OCI-LY7 (cell line): ENCODE results near the gene INPP4A. TPM values are rescaled to one million over a fixed set of nuclear protein-coding genes. Genes with fewer than 3 reads are reported as not detected.

Experiments used
- BruUV-seq: library from RNA; stranded (reverse); fragments of 400-500 nt; replicated peaks from 2 replicates; lab custom pipeline; 2021; lab: Mats Ljungman, UMichigan
- CTCF ChIA-PET: fragments of 300-600 bp; sonication (Branson Sonifier 250); formaldehyde crosslinking; loops from one replicate; lab custom pipeline; 2022; ENCODE audit warnings: antibody characterized with exemption; ENCODE audit not compliant: unreplicated experiment; lab: Charles Lee
- POLR2A ChIA-PET: fragments of 300-600 bp; sonication (Branson Sonifier 250); formaldehyde crosslinking; loops from one replicate; lab custom pipeline; 2022; ENCODE audit warnings: antibody characterized with exemption; lab: Charles Lee
- DNase-seq: peaks from one replicate; pipeline ENCODE4 v3.0.0-alpha.2; 2015; ENCODE audit warnings: low spot score
- H2AFZ ChIP-seq: fragments of 200-600 bp; sonication (generic), shearing (Covaris generic); 2 replicates; pipeline ENCODE4 v1.6.1; 2014; ENCODE audit warnings: mild to moderate bottlenecking, antibody characterized with exemption, low read length, moderate library complexity
- H3K27ac ChIP-seq: fragments of 200-600 bp; sonication (generic); 2 replicates; pipeline ENCODE4 v1.5.1; 2014; ENCODE audit warnings: mixed run types, low read depth, mild to moderate bottlenecking, moderate library complexity, low read length, inconsistent platforms; ENCODE audit not compliant: poor library complexity, severe bottlenecking
- H3K36me3 ChIP-seq: fragments of 200-600 bp; sonication (generic); 2 replicates; pipeline ENCODE4 v1.6.1; 2014; ENCODE audit warnings: mild to moderate bottlenecking, antibody characterized with exemption, low read length, moderate library complexity, mixed read lengths; ENCODE audit not compliant: insufficient read depth
- H3K4me1 ChIP-seq: fragments of 200-600 bp; sonication (generic); 2 replicates; pipeline ENCODE4 v1.5.1; 2014; ENCODE audit warnings: mild to moderate bottlenecking, low read length; ENCODE audit not compliant: insufficient read depth, poor library complexity, severe bottlenecking
- H3K4me2 ChIP-seq: fragments of 200-600 bp; sonication (generic); 2 replicates; pipeline ENCODE4 v1.6.1; 2014; ENCODE audit warnings: mild to moderate bottlenecking, low read length
- H3K4me3 ChIP-seq: fragments of 200-600 bp; sonication (generic); 2 replicates; pipeline ENCODE4 v1.5.1; 2014; ENCODE audit warnings: mild to moderate bottlenecking, low read depth, low read length; ENCODE audit not compliant: poor library complexity, severe bottlenecking
- H3K79me2 ChIP-seq: fragments of 200-600 bp; sonication (generic); 2 replicates; pipeline ENCODE4 v1.6.1; 2016; ENCODE audit warnings: low read depth, mild to moderate bottlenecking, low read length, moderate library complexity, mixed read lengths; ENCODE audit not compliant: insufficient read depth
- H3K9me2 ChIP-seq: fragments of 200-600 bp; sonication (generic); 2 replicates; pipeline ENCODE4 v1.6.1; 2016; ENCODE audit warnings: mild to moderate bottlenecking, low read length, mixed read lengths; ENCODE audit not compliant: insufficient read depth
- H3K9me3 ChIP-seq: fragments of 200-600 bp; sonication (generic); 2 replicates; pipeline ENCODE4 v1.6.1; 2014; ENCODE audit warnings: mild to moderate bottlenecking, mixed run types, low read length, mixed read lengths
- H4K20me1 ChIP-seq: fragments of 200-600 bp; sonication (generic); 2 replicates; pipeline ENCODE4 v1.6.1; 2014; ENCODE audit warnings: mild to moderate bottlenecking, antibody characterized with exemption, low read length, moderate library complexity, mixed read lengths; ENCODE audit not compliant: insufficient read depth
- EZH2phosphoT487 ChIP-seq: fragments of 200-600 bp; sonication (generic); IDR thresholded peaks from 2 replicates; pipeline ENCODE4 v1.6.1; 2018; ENCODE audit warnings: low read depth, borderline replicate concordance, mild to moderate bottlenecking, mixed run types, antibody characterized with exemption, low read length, moderate library complexity, mixed read lengths
- intact Hi-C: fragments of 100-400 bp; cut with micrococcal nuclease; formaldehyde crosslinking; loops from one replicate; pipeline ENCODE4 v1.10.0; 2022; ENCODE audit not compliant: unreplicated experiment
- total RNA-seq, 2 experiments: library from RNA; depleted of rRNA in 1 of 2; stranded (reverse); fragments of >200 nt in 1 of 2; shearing (Covaris generic) in 1 of 2; gene quantifications; 2 replicates each; pipeline ENCODE4 v1.2.3, GENCODE V29; 2014 to 2022
- TF ChIP-seq, protein P1 (sequence below): fragments of 200-600 bp; sonication (generic); conservative IDR thresholded peaks from 2 replicates; pipeline ENCODE4 v1.5.1; 2014; ENCODE audit warnings: mild to moderate bottlenecking, antibody characterized with exemption, low read length, moderate library complexity, mixed read lengths

INPP4A gene
- total RNA-seq, 2 experiments from 2014 or later, result 28.5 to 28.6 TPM

DNA sequence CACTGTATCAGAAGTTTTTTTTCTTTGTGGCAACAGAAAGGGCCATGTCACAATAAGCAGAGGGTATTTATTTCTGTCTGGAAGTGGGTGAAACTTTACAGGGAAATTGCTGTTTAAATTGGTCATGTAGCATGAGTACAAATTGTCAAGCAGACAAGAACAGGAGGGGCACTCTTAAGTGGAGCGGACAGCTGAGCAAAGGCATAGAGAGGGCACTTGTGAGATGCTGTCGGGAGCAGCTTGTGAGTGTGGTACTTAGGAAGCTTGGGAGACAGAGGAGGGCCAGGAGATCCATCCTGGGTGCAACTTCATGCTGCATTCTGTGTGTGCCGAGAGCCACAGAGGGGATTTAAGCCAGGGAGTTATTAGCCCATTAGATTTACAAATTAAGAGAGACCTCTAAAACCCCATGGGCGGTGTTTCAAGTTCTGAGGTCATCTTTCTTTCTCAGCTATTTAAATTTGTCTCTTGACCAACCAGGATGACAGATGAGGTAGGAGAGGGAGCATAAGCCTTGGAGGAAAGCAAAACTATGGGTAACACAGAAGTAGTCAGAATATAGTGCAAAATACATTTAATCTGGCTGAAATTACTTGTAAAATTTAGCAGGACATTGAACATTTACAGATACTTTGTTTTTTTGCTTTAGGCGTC lies 30.4 kb downstream of the INPP4A start:
- Histone ChIP-seq H3K4me1 (peaks cover 9% of the 10 kb centered on the region), H3K36me3 (no peaks in the 10 kb centered on the region), H2AFZ (no peak overlapping the region), H3K4me2 (no peak overlapping the region), H3K4me3 (no peak overlapping the region), H3K27ac (no peak overlapping the region), H3K79me2 (no peaks in the 10 kb centered on the region), H3K9me2 (no peaks in the 10 kb centered on the region), H4K20me1 (no peaks in the 10 kb centered on the region; the same call in 1 of the 2 replicates), H3K9me3 (no peaks in the 10 kb centered on the region)
- TF ChIP-seq, protein P1, sequence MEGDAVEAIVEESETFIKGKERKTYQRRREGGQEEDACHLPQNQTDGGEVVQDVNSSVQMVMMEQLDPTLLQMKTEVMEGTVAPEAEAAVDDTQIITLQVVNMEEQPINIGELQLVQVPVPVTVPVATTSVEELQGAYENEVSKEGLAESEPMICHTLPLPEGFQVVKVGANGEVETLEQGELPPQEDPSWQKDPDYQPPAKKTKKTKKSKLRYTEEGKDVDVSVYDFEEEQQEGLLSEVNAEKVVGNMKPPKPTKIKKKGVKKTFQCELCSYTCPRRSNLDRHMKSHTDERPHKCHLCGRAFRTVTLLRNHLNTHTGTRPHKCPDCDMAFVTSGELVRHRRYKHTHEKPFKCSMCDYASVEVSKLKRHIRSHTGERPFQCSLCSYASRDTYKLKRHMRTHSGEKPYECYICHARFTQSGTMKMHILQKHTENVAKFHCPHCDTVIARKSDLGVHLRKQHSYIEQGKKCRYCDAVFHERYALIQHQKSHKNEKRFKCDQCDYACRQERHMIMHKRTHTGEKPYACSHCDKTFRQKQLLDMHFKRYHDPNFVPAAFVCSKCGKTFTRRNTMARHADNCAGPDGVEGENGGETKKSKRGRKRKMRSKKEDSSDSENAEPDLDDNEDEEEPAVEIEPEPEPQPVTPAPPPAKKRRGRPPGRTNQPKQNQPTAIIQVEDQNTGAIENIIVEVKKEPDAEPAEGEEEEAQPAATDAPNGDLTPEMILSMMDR, result no peak
- TF ChIP-seq EZH2phosphoT487, result no peak
- no TSS peak for BruUV-seq
- POLR2A ChIA-PET, result interaction anchor here (1.1 to 1.3 kb wide), 2 partner anchors 11 to 13 kb away, joined by 3 read pairs; no protein-coding TSS in a partner anchor
- intact Hi-C loops, result no loop called here
- DNase-seq, result no peak
- CTCF ChIA-PET, result no interaction called here

DNA sequence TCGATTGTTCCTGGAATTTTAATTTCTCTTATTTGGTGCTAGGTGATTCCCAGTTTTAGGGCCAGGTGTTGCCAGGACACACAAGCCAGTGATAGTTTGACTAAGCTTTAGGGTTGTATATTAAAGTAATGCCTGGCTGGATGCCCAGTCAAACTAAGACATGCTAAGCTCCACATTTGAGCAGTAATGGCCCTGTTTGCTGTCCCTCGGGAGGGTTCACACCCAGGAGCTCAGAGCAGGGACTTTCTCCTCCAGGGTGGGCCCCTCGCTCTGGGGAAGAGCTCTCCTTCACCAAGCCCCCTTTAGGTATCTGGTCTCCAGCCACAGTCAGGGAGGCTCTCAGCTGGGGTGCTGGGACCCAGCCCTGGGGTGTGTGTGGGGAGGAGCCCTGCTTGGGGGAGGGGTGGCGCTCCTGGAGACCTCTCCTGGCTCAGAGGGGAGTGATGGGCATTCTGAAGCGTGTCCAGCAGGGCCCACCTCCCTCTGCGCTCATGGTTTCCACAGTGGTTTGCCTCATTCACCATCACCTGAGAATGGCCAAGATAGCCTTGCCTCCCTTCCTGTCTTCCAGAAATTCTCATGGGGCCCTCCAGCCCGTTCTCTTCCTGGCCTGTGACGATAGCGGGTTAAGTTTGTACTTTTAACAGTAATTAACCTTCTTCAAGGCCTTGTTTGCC lies 31.7 kb downstream of the INPP4A start:
- Histone ChIP-seq H2AFZ (no peak overlapping the region), H3K4me3 (no peak overlapping the region), H3K9me2 (no peaks in the 10 kb centered on the region), H3K79me2 (no peaks in the 10 kb centered on the region), H3K4me2 (no peak overlapping the region), H3K9me3 (no peaks in the 10 kb centered on the region), H4K20me1 (no peaks in the 10 kb centered on the region; the same call in 1 of the 2 replicates), H3K36me3 (no peaks in the 10 kb centered on the region), H3K27ac (no peak overlapping the region), H3K4me1 (peaks cover 9% of the 10 kb centered on the region)
- no peak for TF ChIP-seq EZH2phosphoT487
- ChIA-PET POLR2A (no interaction called here), CTCF (no interaction called here)
- intact Hi-C loops, result no loop called here
- no TSS peak for BruUV-seq
- no peak for DNase-seq

DNA sequence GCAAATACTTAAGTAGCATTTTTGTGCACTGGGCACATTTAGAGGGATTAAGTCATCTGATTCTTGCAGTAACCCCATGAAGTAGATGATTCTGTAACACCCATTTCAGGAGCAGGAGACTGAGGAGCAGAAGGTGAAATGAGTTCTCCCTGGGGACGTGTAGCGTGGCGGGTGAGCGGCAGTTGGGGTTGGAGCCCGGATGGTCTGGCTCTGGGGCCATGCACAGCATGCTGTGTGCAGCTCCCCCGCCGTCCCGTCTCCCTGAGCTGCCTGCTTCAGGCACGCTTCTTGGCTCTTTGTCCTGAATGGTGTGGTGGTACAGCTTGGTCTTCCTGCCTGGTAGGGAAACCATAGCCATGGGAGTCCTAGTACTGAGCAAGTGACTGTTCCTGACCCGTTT lies 32.4 kb downstream of the INPP4A start:
- ChIA-PET POLR2A (no interaction called here), CTCF (no interaction called here)
- TF ChIP-seq EZH2phosphoT487, result no peak
- TF ChIP-seq, protein P1, result no peak
- no peaks in the 10 kb centered on the region; the same call in 1 of the 2 replicates for H4K20me1 ChIP-seq
- no peak overlapping the region for H3K27ac ChIP-seq
- BruUV-seq, result no TSS peak
- no peaks in the 10 kb centered on the region for H3K9me3 ChIP-seq
- DNase-seq, result no peak
- H3K4me3 ChIP-seq, result no peak overlapping the region
- H3K4me1 ChIP-seq, result peaks cover 9% of the 10 kb centered on the region
- intact Hi-C loops, result no loop called here
- no peaks in the 10 kb centered on the region for H3K9me2 ChIP-seq
- H3K79me2 ChIP-seq, result no peaks in the 10 kb centered on the region
- H3K36me3 ChIP-seq, result no peaks in the 10 kb centered on the region
- no peak overlapping the region for H2AFZ ChIP-seq
- no peak overlapping the region for H3K4me2 ChIP-seq
